Activated naive CD8-positive, alpha-beta T cell treated with anti-CD3 and anti-CD28 coated beads, Interleukin-2, amount 50 U/mL, for 16 hours (primary cell): ENCODE measurements around the gene PPP1R7.

ENCODE experiments used
- DNase-seq: peaks from one replicate; pipeline ENCODE4 v3.0.0-alpha.2; 2020; ENCODE audit warnings: low read depth, low spot score

Gene PPP1R7

DNA sequence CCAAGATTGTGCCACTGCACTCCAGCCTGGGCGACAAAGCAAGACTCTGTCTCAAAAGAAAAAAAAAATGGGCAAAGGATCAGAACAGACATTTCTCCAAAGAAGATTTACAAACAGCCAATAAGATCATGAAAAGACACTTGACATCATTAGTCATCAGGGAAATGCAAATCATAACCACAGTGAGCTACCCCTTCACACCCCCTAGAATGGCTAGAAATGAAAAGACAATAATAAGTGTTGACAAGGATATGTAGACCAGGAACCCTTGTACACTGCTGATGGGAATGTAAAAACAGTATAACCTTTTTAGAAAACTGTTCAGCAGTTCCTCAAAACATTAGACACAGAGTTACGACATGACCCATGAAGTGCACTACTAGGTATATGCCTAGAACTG is 29.8 kb upstream of the PPP1R7 start:
- DNase-seq, result no peak

GRCh38 chr2:241121008-241121407 is 29.3 kb upstream of the PPP1R7 start:
- DNase-seq, result no peak

DNA sequence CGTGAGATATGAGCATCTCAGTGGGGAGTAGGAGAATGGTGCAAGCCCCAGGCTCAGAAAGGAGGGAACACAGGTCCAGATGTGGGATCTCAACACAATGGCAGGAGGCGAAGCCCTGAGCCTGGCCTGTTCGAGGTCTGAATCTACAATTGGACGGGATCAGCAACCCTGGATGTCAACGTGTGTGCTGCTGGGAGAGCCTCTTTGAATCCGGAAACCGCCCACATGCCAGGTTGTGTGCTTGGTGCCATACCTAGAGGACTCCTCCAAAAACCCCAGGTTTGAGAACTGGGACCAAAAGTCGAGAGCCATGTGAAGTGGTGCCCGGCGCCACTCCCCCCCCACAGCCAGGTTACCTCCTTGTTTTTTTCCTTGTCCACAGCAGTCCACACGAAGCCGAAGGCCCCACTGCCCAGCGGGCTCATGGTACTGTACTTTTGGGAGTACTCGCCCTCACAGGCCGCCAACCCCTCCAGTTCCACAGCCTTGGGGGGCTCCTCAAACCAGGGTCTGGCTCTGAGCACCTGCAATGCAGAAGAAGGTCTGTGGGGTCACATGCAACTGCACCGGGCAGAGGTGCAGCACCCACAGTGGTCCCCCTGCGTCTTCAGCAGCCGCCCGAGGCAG is 27.8 kb upstream of the PPP1R7 start:
- DNase-seq, result no peak

DNA sequence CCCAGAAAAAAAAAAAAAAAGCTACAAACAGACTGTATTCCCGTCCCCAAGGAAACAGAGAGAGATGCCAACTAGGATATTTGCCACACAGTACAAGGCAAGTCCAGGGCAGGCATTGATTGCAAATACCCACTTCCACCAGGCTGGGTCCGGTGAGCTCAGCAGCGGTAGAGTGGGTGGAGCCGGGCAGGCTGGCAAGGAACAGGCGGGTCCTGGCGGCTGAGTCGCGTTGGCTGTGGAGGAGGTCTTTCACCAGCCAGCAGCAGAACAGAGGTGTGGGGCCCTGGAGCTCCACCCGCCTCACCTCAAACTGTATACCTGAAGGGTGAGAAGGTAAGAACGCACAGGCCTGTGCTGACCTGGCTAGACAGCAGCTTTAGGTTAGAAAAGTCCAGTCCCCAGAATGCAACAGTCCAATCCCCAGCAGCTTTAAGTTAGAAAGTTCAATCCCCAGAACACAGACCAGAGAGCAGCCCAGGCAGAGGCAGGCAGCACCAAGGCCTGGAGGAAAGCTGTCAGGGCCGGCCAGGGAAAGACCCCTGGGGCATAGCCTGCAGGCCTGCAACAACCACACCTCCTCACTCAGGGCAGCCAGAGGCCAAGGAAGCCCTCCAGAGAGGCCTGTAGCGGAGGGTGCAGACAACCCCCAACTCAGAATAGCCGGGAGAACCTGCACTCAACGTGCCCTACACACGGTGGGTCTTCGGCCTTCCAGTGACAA is 26.3 kb upstream of the PPP1R7 start:
- no peak for DNase-seq

- no peak for DNase-seq
Measured at GRCh38 chr2:241125626-241126025, 24.6 kb upstream of the PPP1R7 start.

DNA sequence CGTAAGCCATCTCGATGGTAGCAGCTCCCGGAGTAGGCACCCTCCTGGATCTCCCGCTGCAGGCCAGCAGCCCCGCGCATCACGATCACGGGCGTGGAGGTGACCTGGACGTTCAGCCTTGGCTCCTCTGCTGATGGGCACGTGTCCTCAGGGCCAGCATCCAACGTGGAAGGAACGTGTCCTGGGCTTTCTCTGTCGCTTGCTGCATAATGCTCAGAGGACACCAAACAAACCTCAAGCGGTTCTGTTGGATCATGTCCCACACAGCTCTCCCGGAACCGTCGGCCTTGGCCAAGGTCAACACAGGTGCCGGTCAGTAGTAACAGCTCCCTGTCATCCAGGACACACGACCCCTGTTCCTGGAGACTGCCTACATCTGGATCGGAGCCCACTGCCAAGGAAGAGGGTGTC is 24.1 kb upstream of the PPP1R7 start:
- DNase-seq, result no peak

DNA sequence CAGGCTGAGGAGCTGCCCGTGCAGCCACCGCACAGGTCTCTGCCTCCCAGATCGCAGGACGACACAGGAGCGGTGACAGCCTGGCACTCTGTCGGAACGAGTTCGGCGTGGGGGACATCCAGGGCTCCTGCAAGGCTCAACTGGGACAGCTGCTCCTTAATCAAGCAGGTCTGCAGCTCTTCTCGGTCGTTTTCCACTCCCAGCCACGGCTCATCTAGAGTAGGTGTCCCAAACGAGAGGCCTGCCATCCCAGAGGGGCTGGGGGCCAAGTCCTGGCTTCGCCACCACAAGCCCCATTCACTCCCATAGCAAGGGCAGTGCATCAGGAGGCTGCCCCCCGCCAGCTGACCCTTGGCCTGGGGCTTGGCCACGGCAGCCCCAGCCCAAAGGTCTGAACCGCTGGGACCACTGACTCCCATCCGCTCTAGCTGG is 23.5 kb upstream of the PPP1R7 start:
- no peak for DNase-seq

DNA sequence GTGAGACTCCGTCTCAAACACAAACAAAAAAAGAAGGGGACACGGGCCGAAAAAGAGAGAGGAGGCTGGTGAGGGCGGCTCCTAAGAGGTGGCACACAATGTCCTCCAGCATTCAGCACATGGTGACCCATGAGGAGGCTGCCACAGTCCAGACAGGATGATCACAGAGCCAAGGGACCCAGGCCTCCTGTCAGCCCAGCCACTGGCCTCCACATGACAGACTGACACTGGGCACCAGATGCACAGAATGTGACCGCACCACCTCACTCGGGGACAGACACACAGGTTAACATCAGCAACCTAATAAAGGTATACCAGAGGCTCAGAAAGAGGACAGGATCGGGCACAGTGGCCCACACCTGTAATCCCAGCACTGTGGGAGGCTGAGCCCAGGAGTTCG is 22.0 kb upstream of the PPP1R7 start:
- DNase-seq, result no peak

GRCh38 chr2:241129086-241129871 is 21.0 kb upstream of the PPP1R7 start:
- no peak for DNase-seq

DNA sequence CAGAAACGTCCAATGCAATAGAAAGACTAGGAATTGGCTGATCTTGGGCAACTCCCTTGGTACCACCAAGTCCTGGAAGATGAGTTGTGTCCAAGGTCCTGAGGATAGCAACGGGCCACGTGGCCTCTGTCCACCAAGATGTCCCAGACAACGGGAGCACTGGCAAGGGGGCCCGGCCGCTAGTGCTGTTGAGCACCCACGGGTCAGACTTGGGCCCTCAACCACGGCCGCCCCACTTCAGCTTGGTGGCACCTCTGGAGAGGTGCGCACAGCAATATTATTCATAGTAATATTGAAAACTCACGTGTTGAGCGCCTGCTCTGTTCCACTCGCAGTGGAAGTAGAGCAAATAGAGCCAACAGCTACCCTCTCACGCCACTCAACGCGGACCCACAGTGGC is 20.0 kb upstream of the PPP1R7 start:
- DNase-seq, result no peak

DNA sequence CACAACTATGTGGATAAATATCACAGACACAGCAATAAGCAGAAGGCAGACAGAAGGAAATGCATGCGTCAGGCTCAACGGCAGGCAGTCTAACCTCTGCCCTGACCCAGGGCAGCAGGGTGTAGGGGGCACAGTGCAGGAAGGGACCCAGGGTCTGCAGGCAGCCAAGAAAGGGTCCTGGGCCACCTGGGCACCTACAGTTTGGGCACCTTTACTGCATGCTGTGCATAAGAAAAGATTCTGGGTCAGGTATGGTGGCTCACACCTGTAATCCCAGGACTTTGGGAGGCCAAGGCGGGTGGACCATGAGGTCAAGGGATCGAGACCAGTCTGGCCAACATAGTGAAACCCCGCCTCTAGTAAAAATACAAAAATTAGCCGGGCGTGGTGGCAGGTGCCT is 18.7 kb upstream of the PPP1R7 start:
- no peak for DNase-seq

DNA sequence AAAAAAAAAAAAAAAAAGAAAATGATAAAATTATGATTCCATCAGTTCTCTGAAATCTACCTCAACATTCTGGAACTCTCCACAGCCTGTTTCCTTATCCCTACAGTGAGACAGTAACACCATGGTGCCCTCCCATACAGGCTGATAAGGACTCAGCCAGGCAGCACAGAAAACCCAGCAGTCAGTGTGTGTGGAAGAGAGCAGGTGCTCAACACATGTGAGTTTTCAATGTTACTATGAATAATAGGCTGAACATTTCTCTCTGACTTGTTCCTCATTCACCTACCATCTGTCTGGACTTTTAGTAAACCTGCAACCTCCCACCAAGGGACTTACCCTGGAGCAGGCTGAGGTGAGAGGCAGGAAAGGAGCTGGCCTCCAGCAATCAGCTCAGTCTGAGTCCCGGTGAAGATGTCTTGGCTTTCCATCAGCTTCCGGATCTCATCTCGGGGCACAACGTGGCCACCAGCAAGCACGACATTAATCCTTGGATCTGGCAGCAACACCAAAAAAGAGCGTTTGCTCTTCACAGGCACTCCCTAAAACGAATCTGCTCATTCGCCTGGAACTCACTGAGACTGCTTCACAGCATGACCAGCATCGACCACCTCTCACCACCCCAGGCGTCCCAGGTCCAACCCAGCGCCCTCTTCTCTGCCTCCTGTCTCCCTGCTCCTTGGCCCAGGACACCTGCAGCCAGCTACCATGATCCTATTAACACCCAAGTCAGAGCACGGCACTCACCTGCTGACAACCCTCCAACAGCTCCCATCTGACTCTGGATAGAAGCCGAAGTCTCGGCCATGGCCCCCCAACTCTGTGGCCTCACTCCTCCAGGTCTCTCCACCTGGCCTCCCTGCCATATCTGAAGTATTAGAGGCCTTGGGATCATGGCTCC is 17.5 kb upstream of the PPP1R7 start:
- DNase-seq, result no peak

- no peak for DNase-seq
Measured at GRCh38 chr2:241133436-241133820, 16.8 kb upstream of the PPP1R7 start.

- no peak for DNase-seq
Measured at GRCh38 chr2:241134711-241135110, 15.6 kb upstream of the PPP1R7 start.

DNA sequence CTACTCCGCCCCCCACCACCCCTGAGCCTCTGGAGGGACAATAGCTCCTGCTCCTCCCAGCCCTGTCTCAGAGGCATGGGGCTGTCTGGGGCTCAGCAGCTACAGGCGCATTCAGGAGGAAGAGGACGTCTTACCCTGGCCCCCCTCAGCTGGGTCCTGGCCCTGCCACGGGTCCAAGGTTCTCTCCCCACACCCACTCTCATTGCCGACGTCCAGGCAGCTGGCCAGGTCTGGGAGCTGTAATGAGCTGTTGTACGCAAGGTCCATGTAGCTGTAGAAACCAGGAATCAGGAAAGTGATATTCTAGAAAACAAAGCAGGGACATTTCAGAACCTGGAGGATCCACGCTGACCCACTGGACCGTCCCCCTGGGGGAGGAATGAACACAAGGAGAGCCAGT is 14.5 kb upstream of the PPP1R7 start:
- DNase-seq, result no peak

GRCh38 chr2:241136191-241136590 is 14.1 kb upstream of the PPP1R7 start:
- no peak for DNase-seq

GRCh38 chr2:241136661-241137260 is 13.5 kb upstream of the PPP1R7 start:
- no peak for DNase-seq

DNA sequence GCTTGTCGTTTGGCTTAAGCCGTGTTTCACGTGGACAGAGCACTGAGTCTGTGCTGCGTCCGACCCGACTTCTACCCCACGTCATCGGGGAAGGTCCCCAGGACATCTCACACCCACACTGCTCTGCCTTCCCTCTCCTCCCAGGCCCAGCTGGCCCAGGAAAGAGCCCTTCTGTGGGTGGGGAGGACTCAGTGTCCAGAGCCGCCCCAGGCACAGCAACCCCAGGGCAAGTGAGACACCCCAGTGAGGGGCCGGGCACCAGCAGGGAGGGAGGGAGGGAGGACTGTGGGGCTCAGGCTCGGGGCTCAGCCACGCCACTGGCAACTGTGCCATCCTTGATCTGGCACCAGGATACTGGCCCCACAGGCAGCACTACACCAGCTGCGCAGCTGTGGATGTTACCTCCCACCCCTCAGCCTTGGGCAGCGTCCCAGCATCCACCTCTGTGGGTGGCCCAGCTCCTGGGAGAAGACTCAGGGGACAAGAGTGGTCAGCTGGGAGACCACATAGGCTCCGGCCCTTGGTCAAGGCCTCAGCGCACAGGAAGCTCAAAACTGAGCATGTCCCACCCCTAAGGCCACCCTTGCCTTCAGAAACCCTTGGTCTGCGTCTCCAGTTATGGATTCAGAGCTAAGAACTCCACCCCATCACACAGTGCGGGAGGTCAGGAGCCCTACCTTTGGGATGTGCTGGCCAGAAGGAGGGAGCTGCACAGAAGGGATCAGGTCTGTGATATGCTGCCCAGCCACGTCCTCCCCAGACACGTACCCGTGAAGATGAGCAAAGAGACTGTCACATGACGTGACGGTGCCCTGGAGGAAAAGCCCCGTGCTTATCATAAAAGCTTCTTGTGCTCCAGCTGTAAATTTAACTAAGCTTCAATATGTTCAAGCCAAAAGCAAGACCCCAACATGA is 12.7 kb upstream of the PPP1R7 start:
- DNase-seq, result no peak

DNA sequence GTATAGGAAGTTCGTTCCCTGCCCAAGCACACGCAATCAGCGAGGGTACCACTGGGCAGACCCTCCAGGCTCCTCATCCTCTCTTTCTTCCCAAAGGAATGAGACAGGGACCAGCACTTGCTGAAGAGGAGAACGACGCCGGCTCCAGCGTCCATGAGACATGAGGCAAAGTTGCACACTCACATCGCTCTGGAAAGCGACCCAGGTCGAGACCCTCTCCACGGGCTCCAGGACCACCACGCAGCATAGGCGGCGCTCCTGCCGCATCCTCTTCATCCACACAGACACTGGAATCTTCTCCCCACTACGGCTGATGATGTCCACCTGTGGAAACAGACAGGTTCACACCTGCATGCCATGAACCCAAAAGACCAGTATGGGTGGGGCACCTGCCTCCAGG is 11.8 kb upstream of the PPP1R7 start:
- no peak for DNase-seq
